ENCODE measurements around the gene CRYBG3. TPM values are rescaled to one million over a fixed set of nuclear protein-coding genes. Genes with fewer than 3 reads are reported as not detected.

The CRYBG3 gene
- total RNA-seq, 1 donor from 2014 or later = 6.5 TPM

GRCh38 chr3:97970956-97971620, 149.3 kb downstream of the CRYBG3 start:
- Mint-ChIP-seq H3K36me3 (ENCODE audit: low read depth) (peaks cover 2% of the 10 kb centered on the region), H3K27me3 (ENCODE audit: low read depth) (peaks cover 2% of the 10 kb centered on the region), H3K27ac (ENCODE audit: unreplicated experiment) (no peak overlapping the region), H3K4me3 (peak overlapping the region; percentile 93), H3K9me3 (no peaks in the 10 kb centered on the region), H3K4me1 (peaks cover 24% of the 10 kb centered on the region)
- no peak for DNase-seq (ENCODE audit: low read depth, low spot score)
- no peak for TF ChIP-seq CTCF (conservative IDR thresholded peaks at IDR 0.05)

GRCh38 chr3:97971679-97972567, 150.1 kb downstream of the CRYBG3 start, which contains the start of gene RIOX2:
Gene RIOX2 (minus strand): TSS chr3:97972431. CDS start chr3:97967593, 4,838 bp downstream.
- H3K27ac Mint-ChIP-seq (ENCODE audit: unreplicated experiment) = peak within 1 kb of the TSS; percentile 80
- H3K4me1 Mint-ChIP-seq = peaks cover 24% of the 10 kb centered on the region
- no peak for TF ChIP-seq CTCF (conservative IDR thresholded peaks at IDR 0.05)
- peak; percentile 41 for DNase-seq (ENCODE audit: low read depth, low spot score)
- H3K4me3 Mint-ChIP-seq = peak within 1 kb of the TSS; percentile 93
- H3K27me3 Mint-ChIP-seq (ENCODE audit: low read depth) = peaks cover 2% of the 10 kb centered on the region
- H3K36me3 Mint-ChIP-seq (ENCODE audit: low read depth) = peaks cover 2% of the 10 kb centered on the region
- H3K9me3 Mint-ChIP-seq = no peaks in the 10 kb centered on the region

GRCh38 chr3:97972976-97973375, 151.2 kb downstream of the CRYBG3 start:
- Mint-ChIP-seq H3K27ac (ENCODE audit: unreplicated experiment) (no peak overlapping the region), H3K4me3 (peak overlapping the region; percentile 69), H3K9me3 (no peaks in the 10 kb centered on the region), H3K27me3 (ENCODE audit: low read depth) (peaks cover 2% of the 10 kb centered on the region), H3K4me1 (peaks cover 24% of the 10 kb centered on the region), H3K36me3 (ENCODE audit: low read depth) (no peaks in the 10 kb centered on the region)
- DNase-seq (ENCODE audit: low read depth, low spot score) = no peak
- no peak for TF ChIP-seq CTCF (conservative IDR thresholded peaks at IDR 0.05)

GRCh38 chr3:97974996-97975395, 153.2 kb downstream of the CRYBG3 start:
- Mint-ChIP-seq H3K9me3 (no peaks in the 10 kb centered on the region), H3K27ac (ENCODE audit: unreplicated experiment) (no peak overlapping the region), H3K4me1 (peaks cover 24% of the 10 kb centered on the region), H3K36me3 (ENCODE audit: low read depth) (no peaks in the 10 kb centered on the region), H3K27me3 (ENCODE audit: low read depth) (peaks cover 2% of the 10 kb centered on the region), H3K4me3 (peak overlapping the region; percentile 36)
- no peak for TF ChIP-seq CTCF (conservative IDR thresholded peaks at IDR 0.05)
- DNase-seq (ENCODE audit: low read depth, low spot score) = no peak

GRCh38 chr3:97975466-97975865, 153.7 kb downstream of the CRYBG3 start:
- peaks cover 2% of the 10 kb centered on the region for H3K27me3 Mint-ChIP-seq (ENCODE audit: low read depth)
- no peaks in the 10 kb centered on the region for H3K36me3 Mint-ChIP-seq (ENCODE audit: low read depth)
- TF ChIP-seq CTCF (conservative IDR thresholded peaks at IDR 0.05) = peak; percentile 30
- no peak for DNase-seq (ENCODE audit: low read depth, low spot score)
- peaks cover 19% of the 10 kb centered on the region for H3K4me1 Mint-ChIP-seq
- H3K27ac Mint-ChIP-seq (ENCODE audit: unreplicated experiment) = no peak overlapping the region
- H3K9me3 Mint-ChIP-seq = no peaks in the 10 kb centered on the region
- H3K4me3 Mint-ChIP-seq = peak overlapping the region; percentile 36
